HG02970 (cell line): ENCODE data around the gene SGCD.

Experiments used
- ATAC-seq: cut with Tn5 transposase; IDR thresholded peaks from one replicate; pipeline ENCODE4 v1.9.1; 2021; ENCODE audit warnings: mild to moderate bottlenecking, moderate library complexity, moderate number of reproducible peaks; ENCODE audit not compliant: unreplicated experiment, low FRiP score

SGCD gene

GRCh38 chr5:156543348-156544145, 216.6 kb downstream of the SGCD start:
- no peak for ATAC-seq

- ATAC-seq: no peak
Measured at GRCh38 chr5:156552855-156553358, 225.9 kb downstream of the SGCD start.

- no peak for ATAC-seq
Measured at GRCh38 chr5:156556666-156557406, 229.9 kb downstream of the SGCD start.

GRCh38 chr5:156560002-156560401, 233.0 kb downstream of the SGCD start:
- ATAC-seq: no peak

GRCh38 chr5:156561651-156562050, 234.7 kb downstream of the SGCD start:
- ATAC-seq: no peak

GRCh38 chr5:156570615-156571014, 243.7 kb downstream of the SGCD start:
- no peak for ATAC-seq

GRCh38 chr5:156581725-156582124, 254.8 kb downstream of the SGCD start:
- ATAC-seq: no peak

GRCh38 chr5:156582193-156582598, 255.2 kb downstream of the SGCD start:
- ATAC-seq: no peak

GRCh38 chr5:156584871-156585270, 257.9 kb downstream of the SGCD start:
- ATAC-seq: no peak

GRCh38 chr5:156585999-156586398, 259.0 kb downstream of the SGCD start:
- ATAC-seq: no peak

GRCh38 chr5:156587012-156587411, 260.0 kb downstream of the SGCD start:
- ATAC-seq: no peak

- ATAC-seq: no peak
Measured at GRCh38 chr5:156588306-156588705, 261.3 kb downstream of the SGCD start.

- ATAC-seq: no peak
Measured at GRCh38 chr5:156589104-156589945, 262.4 kb downstream of the SGCD start.

GRCh38 chr5:156589946-156590216, 262.9 kb downstream of the SGCD start:
- no peak for ATAC-seq

- no peak for ATAC-seq
Measured at GRCh38 chr5:156590978-156591377, 264.0 kb downstream of the SGCD start.

GRCh38 chr5:156591631-156592030, 264.7 kb downstream of the SGCD start:
- ATAC-seq: no peak

GRCh38 chr5:156593546-156593945, 266.6 kb downstream of the SGCD start:
- no peak for ATAC-seq

GRCh38 chr5:156594406-156594805, 267.4 kb downstream of the SGCD start:
- ATAC-seq: no peak

GRCh38 chr5:156595132-156595787, 268.3 kb downstream of the SGCD start:
- ATAC-seq: no peak

GRCh38 chr5:156597276-156597675, 270.3 kb downstream of the SGCD start:
- no peak for ATAC-seq
